ENCODE measurements around the gene TPST2. TPM values are rescaled to one million over a fixed set of nuclear protein-coding genes. Genes with fewer than 3 reads are reported as not detected.

TPST2 gene
- total and polyA plus RNA-seq, 9 of the 15 experiments (the other 6 are each of a cell fraction or from before 2014, with no cell fraction given), result 14.2 to 123 (median 60.1) TPM

GRCh38 chr22:26549902-26550497 is 39.9 kb downstream of the TPST2 start (continued):
- TF ChIP-seq TSC22D4 (tag; IDR thresholded peaks at IDR 0.05), result no peak
- TF ChIP-seq ZNF384 (IDR thresholded peaks at IDR 0.05; ENCODE audit: low read depth, low read length), result no peak
- no peak for TF ChIP-seq ZNF707 (CRISPR knock-in tag; conservative IDR thresholded peaks at IDR 0.05)

- Histone ChIP-seq H3K27ac (ENCODE audit: extremely low read depth, low read depth, low read length) (no peak overlapping the region), H3K4me3 (no peak overlapping the region), H3K9me3 (replicated peaks; ENCODE audit: control insufficient read depth, insufficient read depth, low read depth, low read length) (no peaks in the 10 kb centered on the region), H3K36me3 (ENCODE audit: control insufficient read depth, insufficient read depth, low read length) (peaks cover 72% of the 10 kb centered on the region; the same call in 2 of the 3 replicates), H3K9me1 (ENCODE audit: control insufficient read depth, insufficient read depth, low read length) (peaks cover 4% of the 10 kb centered on the region), H3K4me1 (replicated peaks in 1 of 2; ENCODE audit: control insufficient read depth in 2 of 2, insufficient read depth in 2 of 2, low read length in 2 of 2) (peaks cover 0 to 5% of the 10 kb centered on the region in 2 experiments; a peak in 2 of 5 replicates), H3K9ac (ENCODE audit: insufficient read depth in 1 of 2, low read depth in 2 of 2, low read length in 2 of 2) (no peak overlapping the region), H3K4me2 (ENCODE audit: insufficient read depth, low read length) (no peak overlapping the region), H3K27me3 (ENCODE audit: control insufficient read depth in 2 of 2, insufficient read depth in 2 of 2, low read length in 2 of 2) (no peaks in the 10 kb centered on the region), H4K20me1 (replicated peaks; ENCODE audit: control insufficient read depth, insufficient read depth, low read length) (peaks cover 10% of the 10 kb centered on the region), H3K79me2 (ENCODE audit: control insufficient read depth, insufficient read depth, low read length) (peaks cover 93% of the 10 kb centered on the region), H2AFZ (ENCODE audit: low read depth, low read length) (no peak overlapping the region)
- no TSS peak for BruUV-seq (replicated peaks)
- intact Hi-C loops (cut with micrococcal nuclease), result no loop called here
- ChIA-PET CTCF (ENCODE audit: low intra/inter-chr PET ratio) (no interaction called here), POLR2A (interaction anchor here (0.6 kb wide), 1 partner anchor 149 kb away, joined by 3 read pairs; no protein-coding TSS in a partner anchor)
- FAIRE-seq, result no peak
- in situ Hi-C loops (cut with MboI), result no loop called here
- no peak for ATAC-seq
- WGBS (ENCODE audit: insufficient coverage, low coverage, missing lambda C conversion rate), result 95% methylated on average over 6 of the region's 6 CpGs
- DNase-seq (ENCODE audit: extremely low read depth in 1 of 4, low spot score in 3 of 4), result no peak
- no peak for TF ChIP-seq CBX2 (IDR thresholded peaks at IDR 0.05; ENCODE audit: insufficient read depth, low read length, poor library complexity, severe bottlenecking)
- TF ChIP-seq MAFK (IDR thresholded peaks at IDR 0.05; ENCODE audit: low read length), result no peak
- no peak for TF ChIP-seq BCOR (IDR thresholded peaks at IDR 0.05)
- TF ChIP-seq, protein P1, sequence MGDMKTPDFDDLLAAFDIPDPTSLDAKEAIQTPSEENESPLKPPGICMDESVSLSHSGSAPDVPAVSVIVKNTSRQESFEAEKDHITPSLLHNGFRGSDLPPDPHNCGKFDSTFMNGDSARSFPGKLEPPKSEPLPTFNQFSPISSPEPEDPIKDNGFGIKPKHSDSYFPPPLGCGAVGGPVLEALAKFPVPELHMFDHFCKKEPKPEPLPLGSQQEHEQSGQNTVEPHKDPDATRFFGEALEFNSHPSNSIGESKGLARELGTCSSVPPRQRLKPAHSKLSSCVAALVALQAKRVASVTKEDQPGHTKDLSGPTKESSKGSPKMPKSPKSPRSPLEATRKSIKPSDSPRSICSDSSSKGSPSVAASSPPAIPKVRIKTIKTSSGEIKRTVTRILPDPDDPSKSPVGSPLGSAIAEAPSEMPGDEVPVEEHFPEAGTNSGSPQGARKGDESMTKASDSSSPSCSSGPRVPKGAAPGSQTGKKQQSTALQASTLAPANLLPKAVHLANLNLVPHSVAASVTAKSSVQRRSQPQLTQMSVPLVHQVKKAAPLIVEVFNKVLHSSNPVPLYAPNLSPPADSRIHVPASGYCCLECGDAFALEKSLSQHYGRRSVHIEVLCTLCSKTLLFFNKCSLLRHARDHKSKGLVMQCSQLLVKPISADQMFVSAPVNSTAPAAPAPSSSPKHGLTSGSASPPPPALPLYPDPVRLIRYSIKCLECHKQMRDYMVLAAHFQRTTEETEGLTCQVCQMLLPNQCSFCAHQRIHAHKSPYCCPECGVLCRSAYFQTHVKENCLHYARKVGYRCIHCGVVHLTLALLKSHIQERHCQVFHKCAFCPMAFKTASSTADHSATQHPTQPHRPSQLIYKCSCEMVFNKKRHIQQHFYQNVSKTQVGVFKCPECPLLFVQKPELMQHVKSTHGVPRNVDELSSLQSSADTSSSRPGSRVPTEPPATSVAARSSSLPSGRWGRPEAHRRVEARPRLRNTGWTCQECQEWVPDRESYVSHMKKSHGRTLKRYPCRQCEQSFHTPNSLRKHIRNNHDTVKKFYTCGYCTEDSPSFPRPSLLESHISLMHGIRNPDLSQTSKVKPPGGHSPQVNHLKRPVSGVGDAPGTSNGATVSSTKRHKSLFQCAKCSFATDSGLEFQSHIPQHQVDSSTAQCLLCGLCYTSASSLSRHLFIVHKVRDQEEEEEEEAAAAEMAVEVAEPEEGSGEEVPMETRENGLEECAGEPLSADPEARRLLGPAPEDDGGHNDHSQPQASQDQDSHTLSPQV (IDR thresholded peaks at IDR 0.05), result no peak
- no peak for TF ChIP-seq MTA3 (IDR thresholded peaks at IDR 0.05; ENCODE audit: borderline replicate concordance)
- no peak for TF ChIP-seq ZMIZ1 (IDR thresholded peaks at IDR 0.05; ENCODE audit: low read depth in 2 of 2, low read length in 2 of 2)
- no peak for TF ChIP-seq ZNF780A (CRISPR knock-in tag; IDR thresholded peaks at IDR 0.05)
- no peak for TF ChIP-seq NCOA6 (IDR thresholded peaks at IDR 0.05)
- no peak for TF ChIP-seq PRPF4 (IDR thresholded peaks at IDR 0.05; ENCODE audit: insufficient read depth, low read depth, low read length, poor library complexity, severe bottlenecking)
- TF ChIP-seq SIN3A (IDR thresholded peaks at IDR 0.05; ENCODE audit: borderline replicate concordance in 2 of 2, control insufficient read depth in 1 of 2, low read depth in 2 of 2, low read length in 2 of 2), result no peak
These were observed 40.9 kb downstream of the TPST2 start for GRCh38 chr22:26548984-26549383.
